ENCODE results near the gene TSPAN18.

DNA sequence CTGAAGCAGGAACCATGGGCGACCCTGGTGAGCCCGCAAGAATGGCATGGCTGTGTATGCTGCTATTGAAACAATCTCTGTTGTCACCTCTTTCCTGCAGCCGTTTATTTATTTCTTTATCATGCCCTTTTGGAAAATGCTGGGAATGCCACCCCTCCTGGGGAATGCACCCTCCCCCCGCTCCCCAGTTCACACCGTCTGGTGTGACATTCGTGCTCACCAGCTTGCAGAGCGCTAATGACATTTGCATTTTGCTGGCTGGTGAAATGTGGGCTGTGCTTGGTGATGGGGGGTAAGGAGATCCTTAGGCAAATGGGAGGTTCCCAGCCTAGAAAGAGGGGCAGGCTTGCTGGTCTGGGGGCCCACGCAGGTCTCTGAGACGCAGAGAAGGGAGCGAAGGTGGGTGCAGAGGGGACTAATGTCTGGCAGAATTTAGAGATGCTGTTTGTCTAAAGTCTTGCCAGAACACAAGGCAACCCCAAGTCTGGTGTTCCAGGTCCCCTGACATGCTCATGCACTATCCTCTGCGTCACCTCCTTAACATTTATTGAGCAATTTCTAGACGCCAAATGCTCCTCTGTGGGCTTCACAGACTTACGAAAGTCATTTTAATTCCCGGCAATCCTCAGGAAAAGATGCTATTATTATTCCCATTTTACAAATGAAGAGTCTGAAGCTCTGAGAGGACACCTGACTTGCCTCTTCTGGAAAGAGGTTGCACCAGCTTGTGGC is 132.2 kb downstream of the TSPAN18 start:
- TF ChIP-seq FOSL1 (IDR thresholded peaks at IDR 0.05; ENCODE audit: insufficient read depth, low read depth, low read length) (no peak), POLR2A (IDR thresholded peaks at IDR 0.05; ENCODE audit: control extremely low read depth in 1 of 2, low read depth in 2 of 2, low read length in 2 of 2) (no peak), TAF7 (optimal IDR thresholded peaks at IDR 0.05; ENCODE audit: borderline replicate concordance, low read depth, low read length) (no peak), CTCF (IDR thresholded peaks at IDR 0.05; ENCODE audit: control extremely low read depth in 1 of 3, insufficient read depth in 1 of 3, low read depth in 1 of 3, low read length in 3 of 3) (no peak), ZNF274 (IDR thresholded peaks at IDR 0.05; ENCODE audit: borderline replicate concordance, extremely low read depth, low read length) (no peak), HDAC6 (IDR thresholded peaks at IDR 0.05; ENCODE audit: low read depth, low read length) (no peak), SP1 (IDR thresholded peaks at IDR 0.05; ENCODE audit: low read depth, low read length) (peak; percentile 80; the same call in 1 of the 2 replicates), KDM1A (IDR thresholded peaks at IDR 0.05; ENCODE audit: borderline replicate concordance, low read length) (no peak), HDAC2 (IDR thresholded peaks at IDR 0.05; ENCODE audit: borderline replicate concordance in 1 of 2, low read depth in 2 of 2, low read length in 2 of 2) (no peak), BRCA1 (IDR thresholded peaks at IDR 0.05; ENCODE audit: low read depth, low read length) (no peak), EP300 (IDR thresholded peaks at IDR 0.05; ENCODE audit: borderline replicate concordance in 1 of 2, low read depth in 2 of 2, low read length in 2 of 2) (0 out of 3 replicates have a peak, but pooled peaks of 1 of the 2 experiments have one; percentile 57), MAFK (IDR thresholded peaks at IDR 0.05; ENCODE audit: low read depth, low read length) (no peak), POLR2AphosphoS5 (IDR thresholded peaks at IDR 0.05; ENCODE audit: low read depth, low read length) (no peak)
